ENCODE data around the gene PUS1.

PUS1 gene

GRCh38 chr12:131915823-131916222, 13.3 kb upstream of the PUS1 start:
- no peak for DNase-seq (ENCODE audit: low read depth, low spot score)

- DNase-seq (ENCODE audit: low read depth, low spot score), result no peak
These were observed 12.6 kb upstream of the PUS1 start for GRCh38 chr12:131916306-131917138.

GRCh38 chr12:131917139-131917710, 11.9 kb upstream of the PUS1 start:
- DNase-seq (ENCODE audit: low read depth, low spot score), result no peak

- no peak for DNase-seq (ENCODE audit: low read depth, low spot score)
These were observed 11.3 kb upstream of the PUS1 start for GRCh38 chr12:131917711-131918306.

GRCh38 chr12:131918311-131919050, 10.6 kb upstream of the PUS1 start:
- DNase-seq (ENCODE audit: low read depth, low spot score), result no peak

GRCh38 chr12:131919051-131919347, 10.1 kb upstream of the PUS1 start:
- DNase-seq (ENCODE audit: low read depth, low spot score), result no peak

- no peak for DNase-seq (ENCODE audit: low read depth, low spot score)
These were observed 9.5 kb upstream of the PUS1 start for GRCh38 chr12:131919366-131920156.

GRCh38 chr12:131920157-131920508, 8.9 kb upstream of the PUS1 start:
- DNase-seq (ENCODE audit: low read depth, low spot score), result no peak

- no peak for DNase-seq (ENCODE audit: low read depth, low spot score)
These were observed 7.9 kb upstream of the PUS1 start for GRCh38 chr12:131920902-131921840.

- DNase-seq (ENCODE audit: low read depth, low spot score), result no peak
These were observed 7.0 kb upstream of the PUS1 start for GRCh38 chr12:131921866-131922769.

- no peak for DNase-seq (ENCODE audit: low read depth, low spot score)
These were observed 6.3 kb upstream of the PUS1 start for GRCh38 chr12:131922772-131923171.

GRCh38 chr12:131923260-131923659, 5.8 kb upstream of the PUS1 start:
- DNase-seq (ENCODE audit: low read depth, low spot score), result no peak

- no peak for DNase-seq (ENCODE audit: low read depth, low spot score)
These were observed 1.7 kb upstream of the PUS1 start for GRCh38 chr12:131927110-131928079.

- no peak for DNase-seq (ENCODE audit: low read depth, low spot score)
These were observed 881 bp upstream of the PUS1 start for GRCh38 chr12:131928080-131928710.

- DNase-seq (ENCODE audit: low read depth, low spot score), result no peak
These were observed 743 bp downstream of the PUS1 start for GRCh38 chr12:131929581-131930456.

GRCh38 chr12:131930510-131930909, 1.4 kb downstream of the PUS1 start:
- DNase-seq (ENCODE audit: low read depth, low spot score), result no peak

GRCh38 chr12:131933387-131933786, 4.3 kb downstream of the PUS1 start:
- DNase-seq (ENCODE audit: low read depth, low spot score), result no peak
